ENCODE results near the gene SMDT1. TPM values are rescaled to one million over a fixed set of nuclear protein-coding genes. Genes with fewer than 3 reads are reported as not detected.

Gene SMDT1, protein sequence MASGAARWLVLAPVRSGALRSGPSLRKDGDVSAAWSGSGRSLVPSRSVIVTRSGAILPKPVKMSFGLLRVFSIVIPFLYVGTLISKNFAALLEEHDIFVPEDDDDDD
- total RNA-seq (2014; rRNA removed; shearing (Covaris generic); ENCODE audit: low replicate concordance) = 31.8 and 64.7 TPM in 2 replicates

GRCh38 chr22:42079319-42080251 lies at the start of gene SMDT1:
TSS of gene SMDT1 (plus strand) at chr22:42079700. CDS start at chr22:42079769, 69 bp downstream.
- no peaks in the 10 kb centered on the region for H3K9me3 ChIP-seq
- DNase-seq = peak; percentile 99
- peak within 1 kb of the TSS; percentile 74 for H3K4me3 ChIP-seq
- H3K36me3 ChIP-seq = peaks cover 21% of the 10 kb centered on the region
- H3K27me3 ChIP-seq = no peaks in the 10 kb centered on the region

DNA sequence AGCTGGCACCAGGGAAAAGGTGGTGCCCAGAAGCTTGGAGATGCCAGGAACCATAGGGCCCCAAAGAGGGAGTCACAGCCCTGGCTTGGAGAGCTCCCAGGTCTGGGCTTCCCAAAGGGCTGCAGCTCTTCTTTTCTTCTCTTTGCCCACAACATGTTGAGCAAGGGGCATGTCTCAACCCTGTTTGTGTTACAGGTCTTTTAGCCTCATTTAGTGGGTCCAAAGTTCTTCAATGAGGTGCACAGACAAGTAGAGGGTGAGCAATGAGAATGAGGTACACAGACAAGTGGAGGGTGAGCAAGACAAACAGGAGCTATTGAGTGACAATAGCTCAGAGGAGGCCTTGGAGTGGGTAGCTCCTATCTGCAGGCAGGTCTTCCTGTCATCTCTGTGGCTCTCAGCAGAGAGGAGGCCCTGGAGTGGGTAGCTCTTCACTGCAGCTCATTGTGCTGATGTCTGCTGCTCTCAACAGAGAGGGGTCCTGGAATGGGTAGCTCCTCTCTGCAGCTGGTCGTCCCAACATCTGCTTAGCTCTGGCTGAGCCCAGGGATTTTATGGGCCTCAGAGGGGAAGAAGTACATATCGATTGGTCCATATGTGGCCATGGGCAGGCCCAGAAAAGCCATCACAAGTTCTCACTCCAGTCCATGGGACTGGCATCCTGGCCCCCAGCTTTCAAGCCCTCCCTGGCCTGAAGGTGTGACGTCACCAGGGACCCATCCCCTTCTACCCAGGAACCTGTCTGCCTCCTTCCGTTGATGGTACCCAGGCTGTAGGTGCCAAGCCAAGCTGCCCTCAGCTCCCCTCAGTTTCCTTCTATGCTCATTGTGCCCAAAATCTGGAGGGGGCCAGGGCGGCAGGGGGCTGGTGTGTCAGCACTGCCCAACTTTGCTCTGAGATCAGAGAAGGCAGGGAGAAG lies 46.0 kb upstream of the SMDT1 start:
- no peaks in the 10 kb centered on the region for H3K36me3 ChIP-seq
- no peak for DNase-seq
- H3K27me3 ChIP-seq = no peaks in the 10 kb centered on the region
- H3K9me3 ChIP-seq = no peaks in the 10 kb centered on the region
- no peak overlapping the region for H3K4me3 ChIP-seq

GRCh38 chr22:42035256-42035655 lies 44.2 kb upstream of the SMDT1 start:
- Histone ChIP-seq H3K27me3 (no peaks in the 10 kb centered on the region), H3K4me3 (no peak overlapping the region), H3K36me3 (no peaks in the 10 kb centered on the region), H3K9me3 (no peaks in the 10 kb centered on the region)
- no peak for DNase-seq

GRCh38 chr22:42039271-42039670 lies 40.2 kb upstream of the SMDT1 start:
- Histone ChIP-seq H3K36me3 (no peaks in the 10 kb centered on the region), H3K9me3 (peaks cover 8% of the 10 kb centered on the region), H3K4me3 (no peak overlapping the region), H3K27me3 (no peaks in the 10 kb centered on the region)
- DNase-seq = no peak

GRCh38 chr22:42041784-42042183 lies 37.7 kb upstream of the SMDT1 start:
- Histone ChIP-seq H3K27me3 (no peaks in the 10 kb centered on the region), H3K4me3 (no peak overlapping the region)
- no peak for DNase-seq

DNA sequence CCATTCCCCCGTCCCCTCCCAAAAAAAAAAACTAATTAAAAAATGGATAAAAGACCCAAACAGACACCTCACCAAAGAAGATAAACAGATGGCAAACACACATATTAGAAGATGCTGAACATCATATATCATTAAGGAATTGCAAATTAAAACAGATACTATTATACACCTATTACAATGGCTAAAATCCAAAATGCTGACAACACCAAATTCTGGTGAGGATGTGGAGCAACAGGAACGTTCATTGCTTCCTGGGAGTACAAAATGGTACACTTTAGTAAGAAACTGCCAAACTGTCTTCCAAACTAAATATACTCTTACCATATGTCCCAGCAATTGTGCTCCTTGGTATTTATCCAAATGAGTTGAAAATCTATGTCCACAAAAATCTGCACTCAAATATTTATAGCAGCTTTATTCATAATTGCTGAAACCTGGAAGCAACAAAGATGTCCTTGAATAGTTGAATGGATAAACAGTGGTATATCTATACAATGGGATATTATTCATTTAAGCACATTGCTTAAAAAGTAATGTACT lies 28.8 kb upstream of the SMDT1 start:
- H3K4me3 ChIP-seq = no peak overlapping the region
- no peaks in the 10 kb centered on the region; the same call in 1 of the 2 replicates for H3K9me3 ChIP-seq
- H3K27me3 ChIP-seq = no peaks in the 10 kb centered on the region
- H3K36me3 ChIP-seq = no peaks in the 10 kb centered on the region
- no peak for DNase-seq

More at GRCh38 chr22:42041784-42042183, 37.7 kb upstream of the SMDT1 start:
- H3K36me3 ChIP-seq = no peaks in the 10 kb centered on the region
- H3K9me3 ChIP-seq = peaks cover 8% of the 10 kb centered on the region

DNA sequence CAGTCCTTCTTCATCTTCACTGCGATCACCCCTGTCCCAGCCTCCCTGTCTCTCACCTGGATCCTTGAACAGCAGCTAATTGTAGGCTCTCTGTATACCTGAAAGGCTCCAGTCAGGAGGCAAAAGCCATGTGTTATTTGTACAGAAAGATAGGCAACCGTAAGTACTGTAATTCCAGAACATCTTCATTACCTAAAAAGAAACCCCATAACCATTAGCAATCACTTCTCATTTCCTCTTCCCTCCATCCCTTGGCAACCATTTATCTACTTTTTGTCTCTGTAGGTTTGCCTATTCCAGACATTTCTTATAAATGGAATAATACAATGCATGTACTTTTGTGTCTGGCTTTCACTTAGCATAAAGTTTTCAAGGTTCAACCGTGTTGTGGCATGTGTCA lies 26.7 kb upstream of the SMDT1 start:
- Histone ChIP-seq H3K27me3 (no peaks in the 10 kb centered on the region), H3K9me3 (peaks cover 13% of the 10 kb centered on the region), H3K4me3 (no peak overlapping the region), H3K36me3 (no peaks in the 10 kb centered on the region)
- no peak for DNase-seq

GRCh38 chr22:42056757-42057511 lies 22.6 kb upstream of the SMDT1 start:
- Histone ChIP-seq H3K4me3 (no peak overlapping the region), H3K36me3 (peaks cover 5% of the 10 kb centered on the region; the same call in 1 of the 2 replicates), H3K27me3 (no peaks in the 10 kb centered on the region), H3K9me3 (peaks cover 13% of the 10 kb centered on the region)
- no peak for DNase-seq

- no peak for DNase-seq
- Histone ChIP-seq H3K4me3 (no peak overlapping the region), H3K9me3 (peaks cover 13% of the 10 kb centered on the region), H3K36me3 (peaks cover 5% of the 10 kb centered on the region), H3K27me3 (no peaks in the 10 kb centered on the region)
Measured at GRCh38 chr22:42060489-42060888, 19.0 kb upstream of the SMDT1 start.

- no peak for DNase-seq
- Histone ChIP-seq H3K4me3 (no peak overlapping the region), H3K36me3 (peaks cover 5% of the 10 kb centered on the region), H3K27me3 (no peaks in the 10 kb centered on the region), H3K9me3 (peaks cover 13% of the 10 kb centered on the region)
Measured at GRCh38 chr22:42061041-42061440, 18.5 kb upstream of the SMDT1 start.

- H3K9me3 ChIP-seq = no peaks in the 10 kb centered on the region
- peaks cover 5% of the 10 kb centered on the region for H3K36me3 ChIP-seq
- H3K27me3 ChIP-seq = no peaks in the 10 kb centered on the region
- DNase-seq = no peak
- no peak overlapping the region for H3K4me3 ChIP-seq
Measured at GRCh38 chr22:42062506-42063170, 16.9 kb upstream of the SMDT1 start.

GRCh38 chr22:42064629-42065028 lies 14.9 kb upstream of the SMDT1 start:
- H3K4me3 ChIP-seq = no peak overlapping the region
- no peaks in the 10 kb centered on the region for H3K9me3 ChIP-seq
- H3K27me3 ChIP-seq = no peaks in the 10 kb centered on the region
- peaks cover 5% of the 10 kb centered on the region for H3K36me3 ChIP-seq
- DNase-seq = no peak

- no peak overlapping the region for H3K4me3 ChIP-seq
- no peak for DNase-seq
Measured at GRCh38 chr22:42065438-42066125, 13.9 kb upstream of the SMDT1 start.

GRCh38 chr22:42066126-42066761 lies 13.3 kb upstream of the SMDT1 start:
- Histone ChIP-seq H3K27me3 (no peaks in the 10 kb centered on the region), H3K9me3 (no peaks in the 10 kb centered on the region), H3K36me3 (no peaks in the 10 kb centered on the region; the same call in 1 of the 2 replicates), H3K4me3 (no peak overlapping the region)
- no peak for DNase-seq

More at GRCh38 chr22:42065438-42066125, 13.9 kb upstream of the SMDT1 start:
- no peaks in the 10 kb centered on the region for H3K9me3 ChIP-seq
- H3K36me3 ChIP-seq = peaks cover 3% of the 10 kb centered on the region; the same call in 1 of the 2 replicates
- H3K27me3 ChIP-seq = no peaks in the 10 kb centered on the region

All from MG63 (cell line).